OCI-LY3 (cell line): Measurements from ENCODE around the gene CAMK1D.
"Not testable (repeated sequence)": the region's sequence is repeated elsewhere in the genome, so short reads cannot be mapped to it uniquely, and the experiment has no call there.

Experiments
- EZH2phosphoT487 ChIP-seq: fragments of 200-600 bp; shearing (Covaris generic); IDR thresholded peaks from 2 replicates; pipeline ENCODE4 v1.6.1; 2018; ENCODE audit warnings: antibody characterized with exemption, mixed run types, low read depth
- TF ChIP-seq, protein P1 (sequence below): fragments of 200-600, 300-600 bp; sonication (generic); IDR thresholded peaks from 2 replicates; pipeline ENCODE4 v1.5.1; 2014; ENCODE audit warnings: antibody characterized with exemption, low read length, low read depth

DNA sequence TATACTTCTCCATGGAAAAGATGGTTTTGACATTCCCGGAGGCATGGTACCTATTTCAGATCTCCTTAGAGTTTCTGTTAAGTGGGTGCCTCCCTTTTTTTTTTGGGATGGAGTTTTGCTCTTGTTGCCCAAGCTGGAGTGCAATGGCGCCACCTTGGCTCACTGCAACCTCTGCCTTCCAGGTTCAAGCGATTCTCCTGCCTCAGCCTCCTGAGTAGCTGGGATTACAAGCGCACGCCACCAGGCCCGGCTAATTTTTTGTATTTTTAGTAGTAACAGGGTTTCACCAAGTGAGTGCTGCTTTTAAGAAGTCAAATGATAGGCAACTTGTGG lies 363.6 kb downstream of the CAMK1D start:
- TF ChIP-seq, protein P1, sequence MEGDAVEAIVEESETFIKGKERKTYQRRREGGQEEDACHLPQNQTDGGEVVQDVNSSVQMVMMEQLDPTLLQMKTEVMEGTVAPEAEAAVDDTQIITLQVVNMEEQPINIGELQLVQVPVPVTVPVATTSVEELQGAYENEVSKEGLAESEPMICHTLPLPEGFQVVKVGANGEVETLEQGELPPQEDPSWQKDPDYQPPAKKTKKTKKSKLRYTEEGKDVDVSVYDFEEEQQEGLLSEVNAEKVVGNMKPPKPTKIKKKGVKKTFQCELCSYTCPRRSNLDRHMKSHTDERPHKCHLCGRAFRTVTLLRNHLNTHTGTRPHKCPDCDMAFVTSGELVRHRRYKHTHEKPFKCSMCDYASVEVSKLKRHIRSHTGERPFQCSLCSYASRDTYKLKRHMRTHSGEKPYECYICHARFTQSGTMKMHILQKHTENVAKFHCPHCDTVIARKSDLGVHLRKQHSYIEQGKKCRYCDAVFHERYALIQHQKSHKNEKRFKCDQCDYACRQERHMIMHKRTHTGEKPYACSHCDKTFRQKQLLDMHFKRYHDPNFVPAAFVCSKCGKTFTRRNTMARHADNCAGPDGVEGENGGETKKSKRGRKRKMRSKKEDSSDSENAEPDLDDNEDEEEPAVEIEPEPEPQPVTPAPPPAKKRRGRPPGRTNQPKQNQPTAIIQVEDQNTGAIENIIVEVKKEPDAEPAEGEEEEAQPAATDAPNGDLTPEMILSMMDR: not testable (repeated sequence)
- not testable (repeated sequence) for TF ChIP-seq EZH2phosphoT487
